ENCODE data around the gene BLTP2.

GRCh38 chr17:28598389-28598788 lies 46.6 kb downstream of the BLTP2 start:
- TF ChIP-seq TCF4 (CRISPR knock-in tag; IDR thresholded peaks at IDR 0.05; ENCODE audit: borderline replicate concordance) (no peak), PATZ1 (CRISPR knock-in tag; IDR thresholded peaks at IDR 0.05; ENCODE audit: borderline replicate concordance) (no peak), POU6F1 (CRISPR knock-in tag; IDR thresholded peaks at IDR 0.05; ENCODE audit: borderline replicate concordance, low read depth) (no peak), CREB5 (CRISPR knock-in tag; IDR thresholded peaks at IDR 0.05; ENCODE audit: low read depth) (no peak), ZNF70 (CRISPR knock-in tag; IDR thresholded peaks at IDR 0.05) (no peak), CSDC2 (CRISPR knock-in tag; IDR thresholded peaks at IDR 0.05) (no peak), RARB (CRISPR knock-in tag; IDR thresholded peaks at IDR 0.05) (no peak), PPARA (CRISPR knock-in tag; IDR thresholded peaks at IDR 0.05; ENCODE audit: borderline replicate concordance) (no peak), SNAI2 (CRISPR knock-in tag; IDR thresholded peaks at IDR 0.05) (no peak), ZNF565 (CRISPR knock-in tag; conservative IDR thresholded peaks at IDR 0.05; ENCODE audit: low read depth) (no peak), TOX (CRISPR knock-in tag; IDR thresholded peaks at IDR 0.05; ENCODE audit: borderline replicate concordance) (no peak), ZFP30 (CRISPR knock-in tag; IDR thresholded peaks at IDR 0.05) (no peak), TSHZ2 (CRISPR knock-in tag; IDR thresholded peaks at IDR 0.05) (no peak)
